Measurements from ENCODE around the gene ANO6.

DNA sequence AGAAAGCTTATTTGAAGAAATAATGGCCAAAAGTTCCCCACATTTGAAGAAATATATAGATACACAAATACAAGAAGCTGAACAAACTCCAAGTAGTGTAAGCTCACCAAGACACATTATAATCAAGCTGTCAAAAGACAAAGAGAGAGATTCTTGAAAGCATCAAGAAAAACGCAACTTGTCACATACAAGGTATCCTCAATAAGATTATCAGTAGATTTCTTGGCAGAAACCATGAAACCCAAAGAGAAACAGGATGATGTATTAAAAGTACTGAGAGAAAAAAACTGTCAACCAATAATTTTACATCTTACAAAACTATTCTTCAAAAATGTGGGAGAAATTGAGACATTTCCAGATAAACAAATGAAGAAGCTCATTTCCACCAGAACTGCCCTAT lies 263.0 kb downstream of the ANO6 start:
- TF ChIP-seq, protein P1, sequence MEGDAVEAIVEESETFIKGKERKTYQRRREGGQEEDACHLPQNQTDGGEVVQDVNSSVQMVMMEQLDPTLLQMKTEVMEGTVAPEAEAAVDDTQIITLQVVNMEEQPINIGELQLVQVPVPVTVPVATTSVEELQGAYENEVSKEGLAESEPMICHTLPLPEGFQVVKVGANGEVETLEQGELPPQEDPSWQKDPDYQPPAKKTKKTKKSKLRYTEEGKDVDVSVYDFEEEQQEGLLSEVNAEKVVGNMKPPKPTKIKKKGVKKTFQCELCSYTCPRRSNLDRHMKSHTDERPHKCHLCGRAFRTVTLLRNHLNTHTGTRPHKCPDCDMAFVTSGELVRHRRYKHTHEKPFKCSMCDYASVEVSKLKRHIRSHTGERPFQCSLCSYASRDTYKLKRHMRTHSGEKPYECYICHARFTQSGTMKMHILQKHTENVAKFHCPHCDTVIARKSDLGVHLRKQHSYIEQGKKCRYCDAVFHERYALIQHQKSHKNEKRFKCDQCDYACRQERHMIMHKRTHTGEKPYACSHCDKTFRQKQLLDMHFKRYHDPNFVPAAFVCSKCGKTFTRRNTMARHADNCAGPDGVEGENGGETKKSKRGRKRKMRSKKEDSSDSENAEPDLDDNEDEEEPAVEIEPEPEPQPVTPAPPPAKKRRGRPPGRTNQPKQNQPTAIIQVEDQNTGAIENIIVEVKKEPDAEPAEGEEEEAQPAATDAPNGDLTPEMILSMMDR (conservative IDR thresholded peaks at IDR 0.05; ENCODE audit: low read depth, low read length) = no peak
- TF ChIP-seq POLR2A (IDR thresholded peaks at IDR 0.05; ENCODE audit: low read depth, low read length) = no peak

Data from IMR-90 (cell line).